Measurements from ENCODE around the gene IL21. TPM values are rescaled to one million over a fixed set of nuclear protein-coding genes. Genes with fewer than 3 reads are reported as not detected.

IL21 gene
- total and polyA plus RNA-seq, 12 donors, result not detected

GRCh38 chr4:122652379-122652778, 31.5 kb upstream of the IL21 start:
- Histone ChIP-seq H3K4me3 (no peak overlapping the region), H3K4me1 (replicated peaks in 1 of 2) (no peaks in the 10 kb centered on the region), H3K27me3 (no peaks in the 10 kb centered on the region), H3K9me3 (replicated peaks in 1 of 3) (no peaks in the 10 kb centered on the region), H3K36me3 (replicated peaks in 1 of 2) (no peaks in the 10 kb centered on the region), H3K27ac (no peak overlapping the region)
- TF ChIP-seq CTCF (IDR thresholded peaks at IDR 0.05) (peak; percentile 37 to 62 (median 46)), POLR2A (IDR thresholded peaks at IDR 0.05) (no peak)
- intact Hi-C loops (cut with DNase I), result no loop called here
- WGBS, 4 donors, result 86 to 90% (median 86%) methylated on average over 1 of the region's 3 CpGs
- DNase-seq, result peak; percentile 31 to 81 (median 61)

- Histone ChIP-seq H3K9me3 (replicated peaks in 1 of 3) (no peaks in the 10 kb centered on the region), H3K36me3 (replicated peaks in 1 of 2) (no peaks in the 10 kb centered on the region), H3K27ac (no peak overlapping the region), H3K4me1 (replicated peaks in 1 of 2) (no peaks in the 10 kb centered on the region), H3K4me3 (no peak overlapping the region), H3K27me3 (no peaks in the 10 kb centered on the region)
- no peak for TF ChIP-seq POLR2A (IDR thresholded peaks at IDR 0.05)
- TF ChIP-seq CTCF (IDR thresholded peaks at IDR 0.05), result no peak
- intact Hi-C loops (cut with DNase I), result no loop called here
- DNase-seq, result no peak
- 48 to 60% (median 51%) methylated on average over 1 of the region's 1 CpG for WGBS, 4 donors
Observed at GRCh38 chr4:122650148-122650547, 29.3 kb upstream of the IL21 start.

- H3K4me1 ChIP-seq (replicated peaks in 1 of 2), result no peaks in the 10 kb centered on the region
- H3K27me3 ChIP-seq, result no peaks in the 10 kb centered on the region
- H3K9me3 ChIP-seq (replicated peaks in 1 of 3), result no peaks in the 10 kb centered on the region
- no peak for DNase-seq
- intact Hi-C loops (cut with DNase I), result no loop called here
- TF ChIP-seq CTCF (IDR thresholded peaks at IDR 0.05) (no peak), POLR2A (IDR thresholded peaks at IDR 0.05) (no peak)
- WGBS, 4 donors, result 53 to 67% (median 63%) methylated on average over 3 of the region's 3 CpGs
- no peak overlapping the region for H3K4me3 ChIP-seq
- H3K27ac ChIP-seq, result no peak overlapping the region
- H3K36me3 ChIP-seq (replicated peaks in 1 of 2), result no peaks in the 10 kb centered on the region
Observed at GRCh38 chr4:122647656-122648055, 26.8 kb upstream of the IL21 start.

- Histone ChIP-seq H3K9me3 (replicated peaks in 1 of 3) (no peaks in the 10 kb centered on the region), H3K36me3 (replicated peaks in 1 of 2) (no peaks in the 10 kb centered on the region), H3K4me1 (replicated peaks in 1 of 2) (no peaks in the 10 kb centered on the region), H3K27me3 (peaks cover 3% of the 10 kb centered on the region), H3K4me3 (no peak overlapping the region), H3K27ac (no peak overlapping the region)
- WGBS, 4 donors, result 78 to 93% (median 82%) methylated on average over 2 of the region's 2 CpGs
- TF ChIP-seq POLR2A (IDR thresholded peaks at IDR 0.05) (no peak), CTCF (IDR thresholded peaks at IDR 0.05) (no peak)
- intact Hi-C loops (cut with DNase I), result no loop called here
- no peak for DNase-seq
Observed at GRCh38 chr4:122643257-122643656, 22.4 kb upstream of the IL21 start.
